K562 (cell line): ENCODE results near the gene PAAF1. TPM values are rescaled to one million over a fixed set of nuclear protein-coding genes. Genes with fewer than 3 reads are reported as not detected.
A peak's percentile ranks its signal among the peaks of the same experiment; 100 is the strongest.

Experiments used
- ATF3 ChIP-seq, 2 experiments: fragments of 450-650 bp in 1 of 2; sonication (generic) in 1 of 2; formaldehyde crosslinking in 1 of 2; IDR thresholded peaks in 1 of 2; conservative IDR thresholded peaks in 1 of 2; 2 replicates each; pipeline versions ENCODE4 v1.6.1 to v1.8.1; 2016 to 2023; ENCODE audit warnings: mild to moderate bottlenecking in 2 of 2, moderate library complexity in 2 of 2, inconsistent platforms in 1 of 2, missing genetic modification reagents in 1 of 2
- CAMTA2 ChIP-seq: fragments of 250-450 bp; sonication (Bioruptor Pico); conservative IDR thresholded peaks from 2 replicates; pipeline ENCODE4 v1.5.1; 2022
- CEBPG ChIP-seq, 3 experiments: fragments of 200-800 bp in 1 of 3; sonication (Bioruptor generic) in 1 of 3; sonication (generic) in 1 of 3; formaldehyde crosslinking in 1 of 3; IDR thresholded peaks in 2 of 3; conservative IDR thresholded peaks in 1 of 3; 2 replicates each; pipeline versions ENCODE4 v1.6.1 to v1.8.0; 2016 to 2022; ENCODE audit warnings: missing compliant biosample characterization in 2 of 3, missing genetic modification characterization in 2 of 3, mild to moderate bottlenecking in 1 of 3, missing genetic modification reagents in 1 of 3
- CREB1 ChIP-seq, 2 experiments: sonication (generic) in 1 of 2; formaldehyde crosslinking in 1 of 2; IDR thresholded peaks; 2 replicates each; pipeline versions ENCODE4 v1.6.1 to v1.8.0; 2012 to 2022; ENCODE audit warnings: inconsistent platforms in 1 of 2, mild to moderate bottlenecking in 1 of 2, missing genetic modification reagents in 1 of 2, moderate library complexity in 1 of 2
- CREBBP ChIP-seq: IDR thresholded peaks from one replicate; pipeline ENCODE4 v1.6.1; 2012; ENCODE audit warnings: low read depth, mild to moderate bottlenecking, control low read depth, inconsistent platforms, low read length
- CREM ChIP-seq: IDR thresholded peaks from 2 replicates; pipeline ENCODE4 v1.6.1; 2014; ENCODE audit warnings: antibody characterized with exemption, low read depth
- DPF2 ChIP-seq: fragments of 450-650 bp; IDR thresholded peaks from 2 replicates; pipeline ENCODE4 v1.6.1; 2016
- FOSL1 ChIP-seq: fragments of 200-800 bp; sonication (Bioruptor generic); conservative IDR thresholded peaks from 2 replicates; pipeline ENCODE4 v1.6.1; 2016; ENCODE audit warnings: missing genetic modification characterization, missing compliant biosample characterization
- GATAD2B ChIP-seq: fragments of 450-650 bp; IDR thresholded peaks from 2 replicates; pipeline ENCODE4 v1.6.1; 2017; ENCODE audit warnings: mild to moderate bottlenecking, borderline replicate concordance
- HMBOX1 ChIP-seq: sonication (generic); IDR thresholded peaks from 2 replicates; pipeline ENCODE4 v1.6.1; 2016
- LCOR ChIP-seq: sonication (generic); formaldehyde crosslinking; IDR thresholded peaks from 2 replicates; pipeline ENCODE4 v1.8.0; 2022; ENCODE audit warnings: mild to moderate bottlenecking, missing genetic modification reagents
- MECOM ChIP-seq: fragments of 250-450 bp; sonication (Bioruptor Pico); IDR thresholded peaks from 2 replicates; pipeline ENCODE4 v1.8.0; 2022; ENCODE audit warnings: inconsistent platforms
- NR1H2 ChIP-seq: sonication (generic); formaldehyde crosslinking; IDR thresholded peaks from 2 replicates; pipeline ENCODE4 v1.4.0; 2020; ENCODE audit warnings: mild to moderate bottlenecking, missing genetic modification reagents
- RCOR1 ChIP-seq, 2 experiments: IDR thresholded peaks; 2 replicates each; pipeline ENCODE4 v1.6.1; 2012; ENCODE audit warnings: low read depth in 2 of 2, low read length in 2 of 2, borderline replicate concordance in 1 of 2, improper control_type of control experiment in 1 of 2
- SIX5 ChIP-seq, 2 experiments: IDR thresholded peaks; 2 replicates each; pipeline ENCODE4 v1.6.1; 2011; ENCODE audit warnings: low read length in 2 of 2, borderline replicate concordance in 1 of 2, low read depth in 1 of 2, mild to moderate bottlenecking in 1 of 2, moderate library complexity in 1 of 2; ENCODE audit not compliant: insufficient read depth in 1 of 2
- SMAD3 ChIP-seq: fragments of 450-650 bp; formaldehyde crosslinking; conservative IDR thresholded peaks from 2 replicates; pipeline ENCODE4 v1.4.0; 2020; ENCODE audit warnings: mild to moderate bottlenecking
- SRSF3 ChIP-seq: fragments of 200-400 bp; formaldehyde crosslinking; IDR thresholded peaks from 2 replicates; pipeline ENCODE4 v1.6.1; 2016; ENCODE audit warnings: mild to moderate bottlenecking, low read length, moderate library complexity; ENCODE audit not compliant: insufficient read depth
- SUPT5H ChIP-seq: fragments of 450-650 bp; IDR thresholded peaks from 2 replicates; pipeline ENCODE4 v1.6.1; 2016
- YY1 ChIP-seq, 3 experiments: IDR thresholded peaks; 2 replicates each; pipeline ENCODE4 v1.6.1; 2011; ENCODE audit warnings: low read length in 2 of 3, mild to moderate bottlenecking in 2 of 3, moderate library complexity in 2 of 3, borderline replicate concordance in 1 of 3, control low read depth in 1 of 3, low read depth in 1 of 3; ENCODE audit not compliant: insufficient read depth in 3 of 3, insufficient replicate concordance in 2 of 3, control insufficient read depth in 1 of 3, insufficient read length in 1 of 3; ENCODE audit errors: extremely low read depth in 1 of 3
- ZFPM2 ChIP-seq: fragments of 250-450 bp; sonication (Bioruptor Pico); IDR thresholded peaks from 2 replicates; pipeline ENCODE4 v1.5.1; 2022; ENCODE audit warnings: mild to moderate bottlenecking
- ZKSCAN8 ChIP-seq: fragments of 200-800 bp; sonication (Bioruptor generic); IDR thresholded peaks from 2 replicates; pipeline ENCODE4 v1.6.1; 2016; ENCODE audit warnings: missing genetic modification characterization, missing compliant biosample characterization
- ZNF140 ChIP-seq: fragments of 250-450 bp; sonication (Bioruptor Pico); IDR thresholded peaks from 2 replicates; pipeline ENCODE4 v1.8.0; 2021; ENCODE audit warnings: moderate library complexity, mild to moderate bottlenecking, inconsistent platforms
- ZNF24 ChIP-seq: fragments of 450-650 bp; IDR thresholded peaks from 2 replicates; pipeline ENCODE4 v1.6.1; 2016
- ZNF41 ChIP-seq: fragments of 250-450 bp; sonication (Bioruptor Pico); conservative IDR thresholded peaks from 2 replicates; pipeline ENCODE4 v1.4.0; 2020; ENCODE audit warnings: mild to moderate bottlenecking
- ZNF589 ChIP-seq: fragments of 200-800 bp; sonication (Bioruptor generic); IDR thresholded peaks from 2 replicates; pipeline ENCODE4 v1.6.1; 2016; ENCODE audit warnings: low read depth, missing genetic modification characterization, missing compliant biosample characterization
- ZNF76 ChIP-seq: fragments of 250-450 bp; sonication (Bioruptor Pico); IDR thresholded peaks from 2 replicates; pipeline ENCODE4 v1.4.0; 2020; ENCODE audit warnings: mild to moderate bottlenecking, moderate library complexity, borderline replicate concordance
- ZNF778 ChIP-seq: fragments of 450-650 bp; formaldehyde crosslinking; IDR thresholded peaks from 2 replicates; pipeline ENCODE4 v1.4.0; 2020; ENCODE audit warnings: mild to moderate bottlenecking, moderate library complexity
- polyA plus RNA-seq, 8 experiments: library from polyadenylated mRNA; depleted of rRNA in 4 of 8; stranded (reverse) in 5 of 8; unstranded in 3 of 8; fragments of >200 nt; fragmentation: Nextera tagmentation in 2 of 8; fragmentation: Illumina TruSeq in 1 of 8; extraction: Ambion mirVana in 2 of 8; extraction: Trizol in 1 of 8; gene quantifications; 2 replicates each; pipeline versions ENCODE4 v1.2.1 to v1.2.3, GENCODE V29; 2011 to 2014; ENCODE audit warnings: inconsistent platforms in 1 of 8, missing spikeins in 1 of 8
- total RNA-seq, 7 experiments: library from RNA; depleted of rRNA in 6 of 7; stranded (reverse); fragments of >200 nt in 6 of 7; fragmentation: Illumina TruSeq in 2 of 7; extraction: Trizol in 2 of 7; gene quantifications; 2 replicates each; pipeline versions ENCODE4 v1.2.1 to v1.2.3, GENCODE V29; 2011 to 2021; ENCODE audit warnings: low replicate concordance in 1 of 7

The PAAF1 gene
- total and polyA plus RNA-seq, 9 of the 15 experiments (the other 6 are each of a cell fraction or from before 2014, with no cell fraction given), result 13.5 to 78.6 (median 23.3) TPM

GRCh38 chr11:73851046-73851764 lies 25.6 kb upstream of the PAAF1 start (continued):
- TF ChIP-seq CREB1 (IDR thresholded peaks at IDR 0.05), result no peak
- no peak for TF ChIP-seq CREB1 (CRISPR knock-in tag; IDR thresholded peaks at IDR 0.05)
- TF ChIP-seq ZNF76, result no peak
- 0 out of 2 replicates have a peak, but pooled peaks have one; percentile 41 for TF ChIP-seq DPF2
- peak; percentile 45; the same call in 1 of the 2 replicates for TF ChIP-seq LCOR (CRISPR knock-in tag)
- TF ChIP-seq MECOM, result no peak
- TF ChIP-seq HMBOX1, result no peak
- no peak for TF ChIP-seq ZNF140 (CRISPR knock-in tag)
- no peak for TF ChIP-seq CREBBP
- no peak for TF ChIP-seq SMAD3
- no peak for TF ChIP-seq FOSL1
- no peak for TF ChIP-seq ATF3 (IDR thresholded peaks at IDR 0.05)
- TF ChIP-seq ATF3 (CRISPR knock-in tag; conservative IDR thresholded peaks at IDR 0.05), result no peak
- TF ChIP-seq CEBPG (CRISPR knock-in tag; IDR thresholded peaks at IDR 0.05), result no peak
- no peak for TF ChIP-seq CEBPG (tag; conservative IDR thresholded peaks at IDR 0.05 in 1 of 2, IDR thresholded peaks at IDR 0.05 in 1 of 2)
- no peak for TF ChIP-seq SUPT5H
- no peak for TF ChIP-seq NR1H2
- no peak for TF ChIP-seq CAMTA2
- TF ChIP-seq SRSF3, result no peak
- no peak for TF ChIP-seq ZNF589 (CRISPR knock-in tag)
- no peak for TF ChIP-seq CREM
- peak in 1 of 2 experiments; percentile 37; a peak in 1 of 4 replicates for TF ChIP-seq RCOR1 (IDR thresholded peaks at IDR 0.05; ENCODE audit: borderline replicate concordance in 1 of 2, low read depth in 2 of 2, low read length in 2 of 2)
- TF ChIP-seq GATAD2B, result no peak
- no peak for TF ChIP-seq ZFPM2 (CRISPR knock-in tag)
- no peak for TF ChIP-seq SIX5 (IDR thresholded peaks at IDR 0.05; ENCODE audit: borderline replicate concordance in 1 of 2, insufficient read depth in 1 of 2, low read depth in 1 of 2, low read length in 2 of 2)
- peak in 1 of 3 experiments; percentile 80 for TF ChIP-seq YY1 (IDR thresholded peaks at IDR 0.05; ENCODE audit: borderline replicate concordance in 1 of 3, control insufficient read depth in 1 of 3, extremely low read depth in 1 of 3, insufficient read depth in 3 of 3, insufficient read length in 1 of 3, insufficient replicate concordance in 2 of 3, low read depth in 1 of 3, low read length in 2 of 3)
- no peak for TF ChIP-seq ZKSCAN8 (CRISPR knock-in tag)
- TF ChIP-seq ZNF778 (CRISPR knock-in tag), result no peak
- no peak for TF ChIP-seq ZNF24
- TF ChIP-seq ZNF41 (CRISPR knock-in tag), result no peak
